Mesothelial cell of epicardium (in vitro differentiated cells): ENCODE measurements around the gene GRXCR2. TPM values are rescaled to one million over a fixed set of nuclear protein-coding genes. Genes with fewer than 3 reads are reported as not detected.
A peak's percentile ranks its signal among the peaks of the same experiment; 100 is the strongest.

ENCODE experiments used
- DNase-seq, 2 experiments: peaks; one replicate each; pipeline ENCODE4 v3.0.0; 2021; ENCODE audit warnings: low spot score in 2 of 2; ENCODE audit not compliant: unreplicated experiment in 2 of 2
- H3K27ac Mint-ChIP-seq: 2 replicates; pipeline ENCODE4 v1.8.0; 2021; ENCODE audit warnings: mixed read lengths
- H3K27me3 Mint-ChIP-seq: 2 replicates; pipeline ENCODE4 v1.8.0; 2021; ENCODE audit warnings: low read depth, mixed read lengths
- H3K36me3 Mint-ChIP-seq: 2 replicates; pipeline ENCODE4 v1.8.0; 2021; ENCODE audit warnings: mixed read lengths
- H3K4me1 Mint-ChIP-seq: 2 replicates; pipeline ENCODE4 v1.8.0; 2021; ENCODE audit warnings: mixed read lengths
- H3K4me3 Mint-ChIP-seq: 2 replicates; pipeline ENCODE4 v1.8.0; 2021; ENCODE audit warnings: mild to moderate bottlenecking, moderate library complexity, mixed read lengths
- H3K9me3 Mint-ChIP-seq: 2 replicates; pipeline ENCODE4 v1.8.0; 2021; ENCODE audit warnings: mixed read lengths
- CTCF ChIP-seq: fragments of 200-600 bp; sonication (generic); IDR thresholded peaks from one replicate; pipeline ENCODE4 v1.5.0; 2021; ENCODE audit warnings: antibody characterized with exemption; ENCODE audit not compliant: unreplicated experiment
- total RNA-seq: library from RNA; stranded (reverse); gene quantifications from 3 replicates; pipeline ENCODE4 v1.2.1, GENCODE V29; 2021

Gene GRXCR2
- total RNA-seq, 1 donor from 2014 or later = not detected

GRCh38 chr5:145835848-145836239, 37.0 kb downstream of the GRXCR2 start:
- peaks cover 3% of the 10 kb centered on the region for H3K9me3 Mint-ChIP-seq
- H3K4me3 Mint-ChIP-seq = peak overlapping the region; percentile 72
- no peaks in the 10 kb centered on the region for H3K27me3 Mint-ChIP-seq
- no peak for TF ChIP-seq CTCF
- no peak for DNase-seq
- H3K4me1 Mint-ChIP-seq = peaks cover 20% of the 10 kb centered on the region
- peak overlapping the region; percentile 66 for H3K27ac Mint-ChIP-seq
- H3K36me3 Mint-ChIP-seq = no peaks in the 10 kb centered on the region

- Mint-ChIP-seq H3K4me1 (peaks cover 26% of the 10 kb centered on the region), H3K27ac (peak within 1 kb of the TSS; percentile 66), H3K9me3 (peaks cover 3% of the 10 kb centered on the region), H3K4me3 (peak within 1 kb of the TSS; percentile 72), H3K36me3 (no peaks in the 10 kb centered on the region), H3K27me3 (no peaks in the 10 kb centered on the region)
- DNase-seq = peak; percentile 62 to 83
- no peak for TF ChIP-seq CTCF
Observed at GRCh38 chr5:145834917-145835847, 37.6 kb downstream of the GRXCR2 start, which contains the start of gene PRELID2. TSS of gene PRELID2 (minus strand) at chr5:145835342. CDS start at chr5:145835251, 91 bp downstream.

- Mint-ChIP-seq H3K4me1 (peaks cover 33% of the 10 kb centered on the region), H3K36me3 (no peaks in the 10 kb centered on the region), H3K27me3 (no peaks in the 10 kb centered on the region), H3K9me3 (peaks cover 3% of the 10 kb centered on the region), H3K27ac (no peak overlapping the region), H3K4me3 (peak overlapping the region; percentile 72)
- TF ChIP-seq CTCF = no peak
- DNase-seq = no peak
Observed at GRCh38 chr5:145834554-145834916, 38.3 kb downstream of the GRXCR2 start.

DNA sequence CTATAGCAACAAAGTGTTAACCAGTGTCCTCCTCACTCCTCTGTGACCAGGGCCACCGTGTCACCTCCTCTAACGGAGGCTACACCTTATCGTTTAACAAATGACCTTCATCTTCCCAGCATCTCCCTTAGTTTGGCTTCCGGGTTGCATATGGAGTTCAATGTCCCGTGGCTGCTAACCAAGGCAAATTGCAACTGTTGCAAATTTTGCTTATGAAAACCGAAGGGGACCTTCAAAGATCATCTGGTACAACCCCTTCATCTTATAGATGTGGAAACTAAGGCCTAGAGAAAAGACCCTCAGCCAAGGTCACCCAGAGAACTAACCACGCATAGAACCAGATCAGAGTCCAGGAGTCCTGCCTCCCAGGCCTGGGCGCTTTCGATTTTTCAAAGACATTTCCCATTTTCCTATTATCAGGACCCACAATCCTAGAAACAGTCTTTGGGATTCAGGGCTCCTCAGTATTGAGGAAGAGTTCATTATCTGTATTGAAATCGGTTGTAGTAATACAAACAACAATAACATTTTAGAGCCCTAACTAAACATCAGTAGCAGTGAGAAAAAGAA, 39.1 kb downstream of the GRXCR2 start:
- Mint-ChIP-seq H3K27ac (no peak overlapping the region), H3K27me3 (no peaks in the 10 kb centered on the region), H3K4me1 (peaks cover 38% of the 10 kb centered on the region), H3K4me3 (peak overlapping the region; percentile 72), H3K9me3 (peaks cover 3% of the 10 kb centered on the region), H3K36me3 (no peaks in the 10 kb centered on the region)
- DNase-seq = no peak
- no peak for TF ChIP-seq CTCF

DNA sequence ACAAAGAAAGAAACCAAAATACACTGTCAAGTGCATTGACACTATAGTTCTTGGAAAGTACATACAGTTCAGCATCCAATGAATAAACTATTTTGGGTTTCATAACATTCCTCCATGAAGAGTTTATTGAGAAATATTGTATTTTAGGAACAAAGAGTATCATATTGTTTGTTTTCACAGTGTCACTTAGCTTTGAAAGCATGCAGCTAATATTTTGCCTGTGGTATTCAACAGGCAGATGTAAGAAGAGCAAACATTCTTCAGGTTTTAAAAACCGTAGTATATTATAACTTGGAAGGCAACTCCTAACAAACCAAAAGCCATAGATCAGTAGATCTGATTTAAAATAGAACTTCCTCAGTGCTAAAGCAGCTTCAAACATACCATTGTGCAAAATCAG, 42.2 kb downstream of the GRXCR2 start:
- no peaks in the 10 kb centered on the region for H3K36me3 Mint-ChIP-seq
- no peak overlapping the region for H3K4me3 Mint-ChIP-seq
- H3K9me3 Mint-ChIP-seq = no peaks in the 10 kb centered on the region
- H3K4me1 Mint-ChIP-seq = peaks cover 32% of the 10 kb centered on the region
- H3K27me3 Mint-ChIP-seq = peaks cover 6% of the 10 kb centered on the region
- TF ChIP-seq CTCF = no peak
- H3K27ac Mint-ChIP-seq = peak overlapping the region; percentile 45
- no peak for DNase-seq
